RWPE2 (cell line): ENCODE measurements around the gene IRF1.

ENCODE experiments used
- ATAC-seq: fragments of 200-7000 bp; cut with Tn5 transposase; 3 replicates; pipeline ENCODE4 v1.9.1; 2021; ENCODE audit warnings: low read depth
- DNase-seq: peaks from one replicate; pipeline ENCODE4 v3.0.0-alpha.2; 2020; ENCODE audit warnings: low spot score
- H3K27ac ChIP-seq: fragments of 450-650 bp; 2 replicates; pipeline ENCODE4 v1.5.1; 2017; ENCODE audit warnings: mild to moderate bottlenecking; ENCODE audit not compliant: poor library complexity, severe bottlenecking
- H3K27me3 ChIP-seq: fragments of 250-450 bp; sonication (Bioruptor Pico); 2 replicates; pipeline ENCODE4 v1.5.1; 2021; ENCODE audit warnings: mild to moderate bottlenecking, moderate library complexity; ENCODE audit not compliant: insufficient read depth, poor library complexity, severe bottlenecking
- H3K36me3 ChIP-seq: fragments of 250-450 bp; sonication (Bioruptor Pico); 2 replicates; pipeline ENCODE4 v1.5.1; 2020; ENCODE audit warnings: low read depth, mild to moderate bottlenecking, moderate library complexity
- H3K4me1 ChIP-seq: fragments of 250-450 bp; sonication (Bioruptor Pico); 2 replicates; pipeline ENCODE4 v1.5.1; 2021; ENCODE audit warnings: mild to moderate bottlenecking, moderate library complexity; ENCODE audit not compliant: insufficient read depth, poor library complexity, severe bottlenecking
- H3K4me3 ChIP-seq: fragments of 250-450 bp; sonication (Bioruptor Pico); 2 replicates; pipeline ENCODE4 v1.5.1; 2021; ENCODE audit warnings: mild to moderate bottlenecking, moderate library complexity; ENCODE audit not compliant: severe bottlenecking
- H3K9me3 ChIP-seq: fragments of 250-450 bp; sonication (Bioruptor Pico); 2 replicates; pipeline ENCODE4 v1.5.1; 2021; ENCODE audit warnings: mild to moderate bottlenecking, moderate library complexity; ENCODE audit not compliant: severe bottlenecking
- TF ChIP-seq, protein P1 (sequence below): fragments of 450-650 bp; IDR thresholded peaks from one replicate; pipeline ENCODE4 v1.5.1; 2017; ENCODE audit warnings: mild to moderate bottlenecking, moderate library complexity; ENCODE audit not compliant: poor library complexity, severe bottlenecking

The IRF1 gene

DNA sequence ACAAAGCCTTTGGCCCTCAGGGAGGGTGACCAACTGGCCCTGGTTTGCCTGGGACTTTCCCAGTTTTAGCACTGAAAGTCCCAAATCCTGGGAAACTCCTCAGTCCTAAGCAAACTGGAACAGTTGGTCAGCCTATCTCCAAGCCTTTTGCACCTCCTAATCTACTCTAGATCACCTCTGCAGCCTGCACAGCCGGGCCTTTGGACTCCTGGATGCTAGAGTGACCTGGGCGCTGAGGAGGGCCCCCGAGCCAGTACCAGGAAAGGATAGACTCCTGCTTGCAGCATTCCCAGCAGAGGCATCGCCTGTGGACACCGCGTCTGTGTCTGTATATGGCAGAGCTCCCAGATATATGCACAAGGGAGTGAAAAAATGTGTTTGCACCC is 15.1 kb downstream of the IRF1 start:
- no peak overlapping the region for H3K4me3 ChIP-seq
- no peaks in the 10 kb centered on the region for H3K9me3 ChIP-seq
- ATAC-seq (no peak; the same call in 2 of the 3 replicates), DNase-seq (peak; percentile 52)
- H3K4me1 ChIP-seq = no peaks in the 10 kb centered on the region
- H3K36me3 ChIP-seq = no peaks in the 10 kb centered on the region
- TF ChIP-seq, protein P1, sequence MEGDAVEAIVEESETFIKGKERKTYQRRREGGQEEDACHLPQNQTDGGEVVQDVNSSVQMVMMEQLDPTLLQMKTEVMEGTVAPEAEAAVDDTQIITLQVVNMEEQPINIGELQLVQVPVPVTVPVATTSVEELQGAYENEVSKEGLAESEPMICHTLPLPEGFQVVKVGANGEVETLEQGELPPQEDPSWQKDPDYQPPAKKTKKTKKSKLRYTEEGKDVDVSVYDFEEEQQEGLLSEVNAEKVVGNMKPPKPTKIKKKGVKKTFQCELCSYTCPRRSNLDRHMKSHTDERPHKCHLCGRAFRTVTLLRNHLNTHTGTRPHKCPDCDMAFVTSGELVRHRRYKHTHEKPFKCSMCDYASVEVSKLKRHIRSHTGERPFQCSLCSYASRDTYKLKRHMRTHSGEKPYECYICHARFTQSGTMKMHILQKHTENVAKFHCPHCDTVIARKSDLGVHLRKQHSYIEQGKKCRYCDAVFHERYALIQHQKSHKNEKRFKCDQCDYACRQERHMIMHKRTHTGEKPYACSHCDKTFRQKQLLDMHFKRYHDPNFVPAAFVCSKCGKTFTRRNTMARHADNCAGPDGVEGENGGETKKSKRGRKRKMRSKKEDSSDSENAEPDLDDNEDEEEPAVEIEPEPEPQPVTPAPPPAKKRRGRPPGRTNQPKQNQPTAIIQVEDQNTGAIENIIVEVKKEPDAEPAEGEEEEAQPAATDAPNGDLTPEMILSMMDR = no peak
- H3K27me3 ChIP-seq = no peaks in the 10 kb centered on the region
- no peak overlapping the region for H3K27ac ChIP-seq

DNA sequence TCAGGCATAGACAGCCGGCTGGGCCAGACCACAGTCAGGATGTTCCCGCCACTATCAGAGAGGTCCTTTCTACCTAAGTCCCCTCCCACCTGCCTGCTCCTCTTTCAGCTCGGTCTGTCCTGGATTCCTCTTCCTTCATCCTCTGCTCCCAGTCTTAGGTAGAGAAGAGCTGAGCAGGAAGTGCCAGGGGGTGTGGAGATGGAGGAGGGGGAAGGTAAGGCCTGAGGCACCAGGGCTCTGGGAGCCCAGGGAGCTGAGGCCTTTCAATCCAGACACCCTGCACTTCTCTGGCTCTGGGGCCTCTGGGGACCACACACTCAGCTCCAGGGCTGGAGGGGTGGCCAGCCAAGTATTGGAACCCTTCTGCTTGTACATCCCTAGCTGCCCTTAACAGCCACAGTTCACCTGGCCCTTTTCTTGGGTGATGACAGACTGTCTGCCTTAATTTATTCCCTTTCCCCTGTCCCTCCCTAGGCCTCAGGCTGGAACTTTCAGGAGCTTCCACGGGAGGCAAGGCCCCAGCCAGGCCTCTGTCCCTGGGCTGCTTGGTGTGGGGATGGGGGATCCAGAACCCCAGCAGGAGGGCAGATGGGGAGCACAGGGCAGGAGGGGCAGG is 15.6 kb downstream of the IRF1 start:
- ATAC-seq (peak; percentile 15; the same call in 1 of the 3 replicates), DNase-seq (peak; percentile 52)
- H3K4me1 ChIP-seq = no peaks in the 10 kb centered on the region
- H3K4me3 ChIP-seq = no peak overlapping the region
- TF ChIP-seq, protein P1 = no peak
- H3K27me3 ChIP-seq = no peaks in the 10 kb centered on the region
- no peaks in the 10 kb centered on the region for H3K9me3 ChIP-seq
- no peaks in the 10 kb centered on the region for H3K36me3 ChIP-seq
- no peak overlapping the region for H3K27ac ChIP-seq

DNA sequence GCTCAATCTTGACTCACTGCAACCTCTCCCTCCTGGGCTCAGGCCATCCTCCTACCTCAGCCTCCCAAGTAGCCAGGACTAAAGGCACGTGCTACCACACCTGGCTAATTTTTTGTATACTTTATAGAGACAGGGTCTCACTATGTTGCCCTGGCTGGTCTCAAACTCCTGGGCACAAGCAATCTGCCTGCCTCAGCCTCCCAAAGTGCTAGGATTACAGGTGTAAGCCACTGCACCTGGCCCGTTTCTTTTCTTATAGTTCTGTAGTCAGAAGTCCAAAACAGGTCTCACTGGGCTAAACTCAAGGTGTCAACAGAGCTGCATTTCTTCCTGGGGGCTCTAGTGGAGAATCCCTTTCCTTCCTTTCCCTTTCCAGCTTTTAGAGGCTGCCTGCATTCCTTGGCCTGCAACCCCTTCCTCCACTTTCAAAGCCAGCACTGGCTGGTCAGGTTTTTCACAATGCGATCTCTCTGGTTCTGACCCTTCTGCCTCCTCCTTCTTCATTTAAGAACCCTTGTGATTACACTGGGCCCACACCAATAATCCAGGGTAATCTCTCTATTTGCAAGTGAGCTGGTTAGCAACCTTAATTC is 16.3 kb downstream of the IRF1 start:
- Histone ChIP-seq H3K27me3 (no peaks in the 10 kb centered on the region), H3K4me1 (no peaks in the 10 kb centered on the region), H3K27ac (no peak overlapping the region), H3K9me3 (no peaks in the 10 kb centered on the region), H3K36me3 (no peaks in the 10 kb centered on the region), H3K4me3 (no peak overlapping the region)
- ATAC-seq = no peak
- peak; percentile 16 for DNase-seq
- TF ChIP-seq, protein P1 = no peak

DNA sequence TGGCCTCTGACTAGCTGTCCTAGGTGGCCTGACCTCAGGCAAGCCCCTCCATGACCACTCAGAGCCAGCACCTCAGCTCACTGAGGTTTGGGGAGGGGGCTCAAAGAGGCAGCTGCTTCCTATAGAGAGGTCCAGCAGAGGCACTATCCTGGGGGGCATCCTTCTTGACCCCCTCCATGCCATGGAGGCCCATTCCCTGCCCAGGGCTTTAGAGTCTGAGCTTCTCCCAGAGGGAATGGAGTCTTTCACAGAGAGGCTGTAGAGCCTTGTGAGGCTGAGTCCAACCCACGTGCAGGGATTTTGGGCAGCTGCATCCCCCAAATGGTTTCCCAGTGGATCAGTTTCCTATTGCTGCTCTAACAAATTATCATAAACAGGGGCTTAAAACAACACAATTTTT is 16.9 kb downstream of the IRF1 start:
- no peaks in the 10 kb centered on the region for H3K9me3 ChIP-seq
- H3K27me3 ChIP-seq = no peaks in the 10 kb centered on the region
- no peak overlapping the region for H3K27ac ChIP-seq
- TF ChIP-seq, protein P1 = no peak
- no peaks in the 10 kb centered on the region for H3K36me3 ChIP-seq
- H3K4me1 ChIP-seq = peaks cover 2% of the 10 kb centered on the region
- ATAC-seq (no peak), DNase-seq (peak; percentile 30)
- no peak overlapping the region for H3K4me3 ChIP-seq

DNA sequence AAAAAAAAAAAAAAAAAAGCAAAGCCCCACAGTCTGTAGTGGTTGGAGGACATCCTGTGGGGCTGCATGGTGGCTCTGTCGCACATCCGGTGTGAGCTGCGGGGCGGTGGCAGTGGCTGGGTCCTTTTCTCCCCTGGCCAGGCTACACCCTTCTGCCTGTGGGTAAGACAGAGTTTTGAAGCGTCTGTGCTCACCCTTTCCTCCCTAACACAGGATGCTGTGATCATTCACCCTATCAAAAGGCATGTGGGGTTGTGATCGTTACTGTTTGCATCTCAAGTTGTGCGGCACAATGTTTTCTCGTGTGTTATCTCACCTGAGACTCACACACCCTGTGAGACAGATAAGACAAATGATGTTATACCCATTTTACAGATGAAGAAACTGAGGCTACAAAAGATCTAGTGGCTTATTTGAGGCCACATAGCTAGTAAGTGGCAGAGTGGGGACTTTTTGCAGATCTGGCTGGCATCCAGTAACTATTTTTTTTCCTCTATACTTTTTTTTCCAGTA is 17.5 kb downstream of the IRF1 start:
- no peaks in the 10 kb centered on the region for H3K27me3 ChIP-seq
- H3K9me3 ChIP-seq = no peaks in the 10 kb centered on the region
- H3K27ac ChIP-seq = no peak overlapping the region
- DNase-seq (peak; percentile 39), ATAC-seq (no peak)
- H3K4me1 ChIP-seq = peaks cover 7% of the 10 kb centered on the region
- H3K4me3 ChIP-seq = no peak overlapping the region
- no peaks in the 10 kb centered on the region for H3K36me3 ChIP-seq
- TF ChIP-seq, protein P1 = no peak
